ENCODE results near the gene TTLL5. TPM values are rescaled to one million over a fixed set of nuclear protein-coding genes. Genes with fewer than 3 reads are reported as not detected.

Gene TTLL5
- total and polyA plus RNA-seq, 8 donors = 10.1 to 48.4 (median 17.3) TPM

GRCh38 chr14:75720116-75720515 is 59.1 kb downstream of the TTLL5 start:
- 72 to 95% (median 75%) methylated on average over 2 of the region's 2 CpGs for WGBS, 5 donors
- H3K9me3 ChIP-seq = no peaks in the 10 kb centered on the region
- H3K4me3 ChIP-seq = no peak overlapping the region
- H3K27ac ChIP-seq = peak overlapping the region; percentile 21 to 77 (median 61)
- H3K27me3 ChIP-seq = no peaks in the 10 kb centered on the region
- intact Hi-C loops (cut with DNase I; ENCODE audit: low total_unique reads) = no loop called here
- TF ChIP-seq POLR2A (IDR thresholded peaks at IDR 0.05) (no peak), EP300 (IDR thresholded peaks at IDR 0.05) (no peak), POLR2AphosphoS5 (IDR thresholded peaks at IDR 0.05) (no peak), CTCF (IDR thresholded peaks at IDR 0.05) (no peak)
- peaks cover 0 to 6% (median 2%) of the 10 kb centered on the region in 4 donors for H3K36me3 ChIP-seq
- DNase-seq = no peak
- peaks cover 5 to 57% (median 38%) of the 10 kb centered on the region in 4 donors for H3K4me1 ChIP-seq

GRCh38 chr14:75720842-75721498 is 59.9 kb downstream of the TTLL5 start:
- DNase-seq = peak; percentile 85 to 87
- WGBS, 5 donors = 11 to 38% (median 16%) methylated on average over 4 of the region's 4 CpGs
- H3K27me3 ChIP-seq = no peaks in the 10 kb centered on the region
- peak overlapping the region in 1 of 4 donors; percentile 13 for H3K4me3 ChIP-seq
- no peaks in the 10 kb centered on the region for H3K9me3 ChIP-seq
- peaks cover 0 to 6% (median 2%) of the 10 kb centered on the region in 4 donors for H3K36me3 ChIP-seq
- H3K4me1 ChIP-seq = peaks cover 5 to 50% (median 36%) of the 10 kb centered on the region in 4 donors
- TF ChIP-seq EP300 (IDR thresholded peaks at IDR 0.05) (no peak), CTCF (IDR thresholded peaks at IDR 0.05) (no peak), POLR2AphosphoS5 (IDR thresholded peaks at IDR 0.05) (peak in 1 of 3 donors; percentile 24)
- peak overlapping the region; percentile 21 to 77 (median 54) for H3K27ac ChIP-seq
- intact Hi-C loops (cut with DNase I; ENCODE audit: low total_unique reads) = no loop called here

GRCh38 chr14:75723716-75724115 is 62.7 kb downstream of the TTLL5 start:
- Histone ChIP-seq H3K9me3 (no peaks in the 10 kb centered on the region), H3K36me3 (peaks cover 0 to 11% (median 3%) of the 10 kb centered on the region in 4 donors), H3K27me3 (no peaks in the 10 kb centered on the region), H3K27ac (no peak overlapping the region), H3K4me3 (no peak overlapping the region), H3K4me1 (peaks cover 0 to 33% (median 20%) of the 10 kb centered on the region in 4 donors)
- DNase-seq = no peak
- TF ChIP-seq CTCF (IDR thresholded peaks at IDR 0.05) (no peak), POLR2AphosphoS5 (IDR thresholded peaks at IDR 0.05) (no peak), EP300 (IDR thresholded peaks at IDR 0.05) (no peak), POLR2A (IDR thresholded peaks at IDR 0.05) (no peak)
- intact Hi-C loops (cut with DNase I; ENCODE audit: low total_unique reads) = no loop called here
- 45 to 79% (median 67%) methylated on average over 1 of the region's 1 CpG for WGBS, 5 donors

- 86 to 90% (median 89%) methylated on average over 6 of the region's 6 CpGs for WGBS, 5 donors
- peak overlapping the region in 2 of 5 donors; percentile 0 to 2 for H3K27ac ChIP-seq
- no peak for DNase-seq
- no peaks in the 10 kb centered on the region for H3K9me3 ChIP-seq
- H3K36me3 ChIP-seq = peaks cover 0 to 11% (median 3%) of the 10 kb centered on the region in 4 donors
- H3K27me3 ChIP-seq = no peaks in the 10 kb centered on the region
- peaks cover 0 to 24% (median 14%) of the 10 kb centered on the region in 4 donors for H3K4me1 ChIP-seq
- H3K4me3 ChIP-seq = no peak overlapping the region
- TF ChIP-seq POLR2A (IDR thresholded peaks at IDR 0.05) (no peak), POLR2AphosphoS5 (IDR thresholded peaks at IDR 0.05) (no peak), CTCF (IDR thresholded peaks at IDR 0.05) (no peak), EP300 (IDR thresholded peaks at IDR 0.05) (no peak)
- intact Hi-C loops (cut with DNase I; ENCODE audit: low total_unique reads) = no loop called here
These were observed 63.6 kb downstream of the TTLL5 start for GRCh38 chr14:75724414-75725204.
